Eye (tissue), 1 donor: ENCODE measurements around the gene ARL16.
A peak's percentile ranks its signal among the peaks of the same experiment; 100 is the strongest.

ENCODE experiments used
- DNase-seq: peaks from one replicate; pipeline ENCODE4 v3.0.0-alpha.2; 2015

Gene ARL16

DNA sequence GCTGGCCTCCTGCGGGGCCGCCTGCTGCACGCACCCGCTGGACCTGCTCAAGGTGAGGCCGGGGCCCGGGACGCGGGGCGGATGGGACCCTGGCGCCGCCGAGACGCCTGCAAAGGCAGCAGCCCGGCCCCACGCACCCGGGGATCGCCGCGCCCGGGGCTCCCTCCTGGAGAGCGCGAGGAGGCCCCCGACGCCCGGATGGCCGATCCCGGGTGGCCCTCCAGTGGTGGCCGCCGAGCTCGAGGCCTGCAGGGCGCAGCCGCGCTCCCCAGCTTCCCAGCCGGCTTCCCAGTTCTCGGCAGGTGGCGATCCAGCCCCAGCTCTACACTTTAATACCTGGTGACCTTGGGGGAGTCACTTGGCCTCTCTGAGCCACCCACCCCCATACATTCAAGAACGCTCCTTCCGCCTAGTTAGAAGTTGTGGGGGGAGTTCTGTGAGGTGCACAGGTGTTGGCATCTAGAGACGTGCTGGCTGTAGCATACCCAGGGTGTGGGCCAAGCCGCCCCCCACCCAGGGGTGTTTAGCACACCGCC lies 28.9 kb upstream of the ARL16 start:
- peak; percentile 51 for DNase-seq

DNA sequence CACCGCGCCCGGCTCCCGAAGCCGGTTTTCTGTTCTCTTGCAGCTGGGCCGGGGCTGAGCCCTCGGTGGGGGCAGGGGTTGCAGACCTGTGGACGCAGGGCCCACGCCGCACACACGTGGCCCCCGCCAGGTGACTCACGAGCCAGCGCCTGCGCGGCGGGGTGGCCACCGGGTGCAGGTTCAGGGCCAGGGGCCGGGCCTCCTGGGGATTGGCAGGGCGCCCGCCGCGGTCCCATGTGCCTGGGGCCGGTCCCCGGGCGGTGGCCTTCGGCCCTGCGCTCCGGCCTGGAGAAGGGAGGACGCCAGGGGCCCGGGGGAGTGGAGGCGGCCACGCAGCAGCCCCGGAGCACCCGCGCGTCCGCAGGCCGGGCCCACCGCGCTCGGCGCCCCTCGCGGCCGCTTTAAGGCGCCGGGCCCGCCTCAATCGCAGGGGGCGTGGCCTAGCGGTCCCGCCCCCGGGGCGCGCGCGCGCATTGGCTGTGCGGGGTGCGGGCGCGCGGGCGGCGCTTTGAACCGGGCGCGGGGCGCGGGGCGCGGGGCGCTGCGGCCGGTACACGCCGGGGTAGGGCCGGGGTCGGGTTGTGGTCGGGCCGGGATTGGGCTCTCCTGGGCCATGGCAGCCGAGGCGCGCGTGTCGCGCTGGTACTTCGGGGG lies 28.3 kb upstream of the ARL16 start, which contains the start of gene SLC25A10:
Gene SLC25A10, plus strand, starts transcription at position 471 of the 654 bp plus-strand sequence. Its CDS starts 143 bp downstream, at position 614.
- peak; percentile 90 for DNase-seq

DNA sequence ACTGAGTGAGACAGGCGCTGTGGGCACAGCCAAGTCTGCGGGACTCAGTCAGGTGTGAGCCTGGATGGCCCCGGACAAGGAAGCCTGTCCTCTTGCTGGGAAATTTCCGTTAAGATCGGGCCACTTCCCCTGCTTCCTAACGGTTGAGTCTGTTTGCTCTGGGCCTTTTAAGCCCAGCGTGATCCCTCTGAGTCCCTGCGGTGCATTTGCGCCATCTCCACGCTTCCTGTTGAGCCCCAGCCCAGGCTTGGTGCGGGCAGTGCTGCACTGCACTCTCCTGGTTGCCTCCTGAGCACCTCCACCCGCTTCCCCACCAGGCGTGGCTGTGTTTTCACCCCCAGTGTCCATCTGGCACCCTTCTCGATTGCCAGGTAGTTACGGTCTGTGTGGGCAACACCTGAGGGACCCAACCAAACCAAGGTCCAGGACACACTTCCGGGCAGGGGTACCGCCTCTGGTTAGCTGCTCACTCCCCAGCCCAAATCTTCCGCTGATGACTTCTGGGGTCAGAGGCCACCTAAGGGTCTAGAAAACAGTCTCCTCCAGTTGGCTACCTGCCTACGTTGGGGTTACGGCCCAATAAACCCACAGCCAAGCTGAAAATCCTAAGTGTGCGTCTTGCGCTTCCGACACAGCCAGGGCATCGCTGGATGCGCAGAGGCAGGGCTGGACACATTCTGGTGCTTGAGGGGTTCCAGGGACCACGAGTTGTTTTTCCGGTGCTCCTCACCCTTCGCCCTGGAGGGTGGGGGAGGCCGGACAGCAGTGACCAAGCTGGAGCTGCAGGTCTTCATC lies 27.1 kb upstream of the ARL16 start:
- peak; percentile 37 for DNase-seq

DNA sequence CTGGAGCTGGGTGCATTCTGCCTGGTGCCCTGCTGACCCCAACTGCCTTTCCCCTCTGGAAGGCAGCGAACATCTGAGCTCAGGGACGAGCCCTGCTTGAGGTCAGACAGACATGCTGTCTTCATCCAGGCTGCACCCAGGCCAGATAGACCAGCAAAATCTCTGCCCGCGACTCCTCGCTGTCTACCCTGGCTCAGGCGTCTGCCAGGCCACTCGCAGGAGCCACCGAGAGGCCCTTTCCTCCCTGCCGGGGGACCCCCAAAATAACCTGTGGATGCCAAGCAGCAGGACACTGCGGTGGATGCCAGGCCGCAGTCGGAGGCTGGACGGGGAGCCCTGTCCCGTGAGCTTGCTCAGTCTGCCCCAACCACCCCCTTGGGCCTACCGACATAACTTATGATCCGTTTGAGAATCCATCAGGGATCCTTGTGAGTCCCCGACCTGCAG lies 25.2 kb upstream of the ARL16 start:
- DNase-seq = no peak

DNA sequence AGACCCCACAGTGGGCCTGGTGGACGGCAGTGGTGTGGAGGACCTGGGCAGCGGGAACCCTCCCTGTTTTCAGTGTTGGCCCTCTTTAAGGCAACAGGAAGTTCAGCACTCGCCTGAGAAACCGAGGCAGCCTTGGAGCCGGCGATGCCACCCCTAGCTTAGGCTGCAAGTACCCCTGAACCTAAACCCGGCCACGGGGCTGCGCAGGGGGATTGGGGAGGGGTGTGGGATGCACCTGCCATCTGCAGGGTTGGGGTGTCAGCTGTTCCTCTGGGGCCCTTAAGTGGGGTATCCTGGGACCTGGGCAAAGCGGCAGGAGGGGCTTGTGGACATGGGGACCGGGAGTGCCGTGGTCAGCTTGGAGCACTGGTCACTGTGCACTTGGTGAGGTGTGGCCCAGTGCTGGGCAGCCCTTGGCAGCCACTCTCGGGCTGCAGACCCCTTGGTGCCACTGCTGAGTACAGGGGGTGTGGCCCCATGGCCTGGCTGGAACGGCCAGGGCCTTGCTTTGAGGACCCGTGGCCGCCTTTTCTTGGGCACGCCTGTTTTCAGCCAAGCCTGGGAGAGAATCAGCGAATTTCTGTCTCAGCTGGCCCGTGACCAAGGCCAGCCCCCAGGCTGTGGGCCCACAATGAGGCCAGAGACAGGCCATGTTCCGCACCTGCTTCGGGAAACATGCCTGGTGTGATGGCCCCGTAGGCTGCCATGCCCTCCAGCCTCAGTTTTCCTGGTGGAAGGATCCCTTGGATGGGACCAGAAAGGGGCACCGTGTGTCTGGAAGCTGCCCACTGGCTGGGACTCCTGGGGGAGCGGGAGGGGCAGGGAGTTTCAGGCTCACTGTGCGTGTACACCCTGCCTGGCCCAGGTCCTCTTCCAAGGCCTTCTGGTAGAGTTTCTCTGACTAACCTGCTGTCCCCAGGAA lies 24.4 kb upstream of the ARL16 start:
- no peak for DNase-seq

DNA sequence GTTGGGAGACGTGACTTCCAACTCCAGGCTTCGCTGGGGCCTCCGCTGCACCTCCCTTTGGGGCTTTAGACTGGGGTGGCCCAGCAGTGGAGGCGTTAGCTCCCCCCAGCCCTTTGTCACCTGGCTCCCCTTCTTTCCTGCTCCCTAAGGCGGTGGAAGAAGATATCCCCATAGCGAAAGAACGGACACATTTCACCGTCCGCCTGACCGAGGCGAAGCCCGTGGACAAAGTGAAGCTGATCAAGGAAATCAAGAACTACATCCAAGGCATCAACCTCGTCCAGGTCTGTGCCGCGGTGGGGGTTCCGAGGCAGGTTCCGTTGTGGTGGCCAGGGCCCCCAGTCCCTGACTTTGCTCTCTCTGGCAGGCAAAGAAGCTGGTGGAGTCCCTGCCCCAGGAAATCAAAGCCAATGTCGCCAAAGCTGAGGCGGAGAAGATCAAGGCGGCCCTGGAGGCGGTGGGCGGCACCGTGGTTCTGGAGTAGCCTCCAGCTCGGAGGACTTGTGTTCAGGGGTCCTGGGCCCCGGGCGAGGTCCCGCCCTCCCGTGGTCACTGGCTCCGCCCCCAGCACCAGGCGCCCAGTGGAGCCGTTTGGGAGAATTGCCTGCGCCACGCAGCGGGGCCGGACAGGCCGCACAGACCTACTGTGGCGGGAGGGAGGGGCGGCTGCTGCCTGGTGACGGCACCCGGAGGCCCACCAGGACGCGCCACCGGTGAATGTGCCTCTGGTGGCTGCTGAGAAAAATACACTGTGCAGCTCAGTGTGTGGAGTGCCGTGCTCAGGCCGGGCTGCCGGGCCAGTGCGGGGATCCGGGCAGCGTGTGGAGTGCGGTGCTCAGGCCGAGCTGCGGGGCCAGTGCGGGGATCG lies 23.4 kb upstream of the ARL16 start:
- no peak for DNase-seq

DNA sequence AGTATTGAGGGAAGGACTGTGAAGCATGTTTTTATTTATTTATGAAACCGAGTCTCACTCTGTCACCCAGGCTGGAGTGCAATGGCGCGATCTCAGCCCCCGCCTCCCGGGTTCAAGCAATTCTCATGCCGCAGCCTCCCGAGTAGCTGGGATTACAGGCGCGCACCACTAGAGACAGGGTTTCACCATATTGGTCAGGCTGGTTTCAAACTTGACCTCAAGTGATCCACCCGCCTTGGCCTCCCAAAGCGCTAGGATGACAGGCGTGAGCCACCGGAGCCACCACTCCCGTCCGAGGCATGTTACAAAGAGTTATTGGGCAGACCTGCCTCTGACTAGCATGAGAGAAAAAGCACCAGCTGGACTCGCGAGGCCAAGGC lies 22.6 kb upstream of the ARL16 start:
- no peak for DNase-seq

DNA sequence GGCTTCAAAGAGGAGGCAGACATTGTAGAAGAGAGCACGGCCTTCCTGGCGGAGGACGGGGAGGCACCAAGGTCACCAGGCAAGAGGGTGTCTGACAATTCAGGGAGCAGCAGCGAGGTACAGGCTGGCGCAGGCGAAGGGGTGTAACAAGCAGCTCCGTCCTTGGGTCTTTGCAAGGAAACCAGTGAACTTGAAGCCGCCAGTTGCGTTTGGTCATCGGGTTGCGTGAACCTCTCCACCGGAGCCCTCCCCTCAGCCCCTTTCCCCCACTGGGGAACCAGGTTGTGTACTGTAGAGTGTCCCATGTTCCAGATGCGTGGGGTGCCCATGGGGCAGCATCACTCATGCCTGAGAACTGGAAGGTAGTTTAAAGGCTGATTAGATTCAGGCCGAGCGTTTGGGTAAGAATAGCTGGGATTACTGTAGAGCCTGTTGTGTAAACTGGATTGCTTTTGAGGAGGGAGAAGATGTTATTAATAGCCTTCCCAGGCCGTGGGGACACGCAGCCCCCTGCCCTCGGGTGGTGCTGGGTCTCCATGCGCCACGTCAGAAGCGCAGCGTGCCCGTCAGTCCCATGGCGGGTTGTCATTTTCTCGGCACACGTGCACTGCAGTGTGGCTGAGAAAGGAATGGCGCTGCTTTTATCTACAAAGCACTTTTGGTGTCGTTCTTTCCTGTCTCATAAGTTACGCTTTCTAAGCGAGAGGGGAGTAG lies 22.1 kb upstream of the ARL16 start:
- no peak for DNase-seq

DNA sequence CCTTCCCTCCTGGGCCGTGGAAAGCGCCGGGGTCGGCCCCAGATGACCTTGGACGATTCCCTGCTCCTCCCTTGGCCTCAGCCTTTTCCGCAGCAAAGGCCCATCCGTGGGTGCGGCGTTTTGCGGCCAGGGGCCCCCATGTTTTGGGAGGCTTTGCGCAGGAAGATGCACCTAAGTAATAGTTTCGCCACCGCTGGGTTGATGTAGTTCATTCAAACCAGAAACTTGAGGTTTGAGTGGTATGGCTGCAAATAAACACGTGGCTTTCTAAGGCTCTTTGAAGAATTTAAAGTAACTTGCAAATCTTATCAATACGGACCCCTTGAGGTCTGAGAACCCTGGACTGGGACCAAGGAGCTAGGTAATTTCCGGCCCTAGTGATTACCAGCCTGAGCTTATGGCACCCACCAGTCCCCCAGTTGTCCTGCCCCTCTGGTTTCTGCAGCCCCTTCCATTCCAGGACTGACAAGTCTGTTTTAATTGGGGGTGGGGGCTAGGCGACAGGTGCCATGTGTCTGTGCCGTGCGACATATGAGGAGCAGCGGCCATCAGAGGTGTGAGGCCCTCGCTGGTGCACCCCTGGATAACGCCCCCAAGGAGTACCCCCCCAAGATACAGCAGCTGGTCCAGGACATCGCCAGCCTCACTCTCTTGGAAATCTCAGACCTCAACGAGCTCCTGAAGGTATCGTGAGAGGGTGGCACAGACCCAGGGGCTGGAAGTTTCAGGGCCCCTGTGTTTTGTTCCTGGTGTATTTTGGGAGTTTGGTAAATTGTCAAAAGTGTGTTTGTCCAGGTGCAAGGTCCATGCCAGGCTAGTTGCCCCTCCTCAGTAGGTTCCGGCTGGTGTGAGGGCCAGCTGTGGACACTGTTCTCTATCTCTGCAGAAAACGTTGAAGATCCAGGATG lies 20.4 kb upstream of the ARL16 start:
- no peak for DNase-seq

DNA sequence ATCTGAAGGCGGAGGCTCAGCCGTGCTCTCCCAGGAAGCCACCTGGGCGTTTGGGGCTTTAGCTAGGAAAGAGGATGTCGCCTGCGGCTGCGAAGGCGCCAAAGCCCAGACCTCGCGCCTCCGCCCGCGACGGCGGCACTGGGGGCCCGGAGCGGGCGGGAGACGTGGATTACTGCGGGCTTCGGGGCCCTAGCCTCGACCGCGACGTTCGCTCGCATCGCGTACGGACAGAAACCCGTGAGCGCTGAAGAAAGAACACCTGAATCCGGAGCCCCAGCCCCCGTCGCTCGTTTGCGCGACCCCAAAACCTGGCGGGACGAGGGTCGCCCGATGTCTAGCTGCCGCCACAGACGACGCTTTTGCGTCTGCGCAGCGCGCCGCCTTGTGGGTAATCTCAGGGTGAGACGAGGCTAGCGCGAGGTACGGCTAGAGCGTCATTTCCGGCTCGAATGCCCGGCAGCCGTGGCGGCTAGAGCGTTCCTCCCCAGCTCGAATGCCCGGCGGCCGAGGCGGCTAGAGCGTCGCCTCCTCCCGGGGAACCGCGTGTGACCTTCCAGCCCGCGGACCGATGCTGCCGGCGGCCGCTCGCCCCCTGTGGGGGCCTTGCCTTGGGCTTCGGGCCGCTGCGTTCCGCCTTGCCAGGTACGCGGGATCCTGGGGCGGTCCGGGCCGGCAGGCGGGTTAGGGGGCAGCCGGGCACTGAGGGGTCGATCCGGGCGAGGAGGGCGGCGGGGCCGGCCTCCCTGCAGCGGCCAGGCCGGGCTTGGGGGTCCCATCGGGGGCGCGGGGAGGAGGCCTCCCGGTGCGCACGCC lies 19.5 kb upstream of the ARL16 start, which contains the start of gene MRPL12:
Gene MRPL12, plus strand, starts transcription at position 434 of the 813 bp plus-strand sequence. Its CDS starts 135 bp downstream, at position 569.
- peak; percentile 97 for DNase-seq

DNA sequence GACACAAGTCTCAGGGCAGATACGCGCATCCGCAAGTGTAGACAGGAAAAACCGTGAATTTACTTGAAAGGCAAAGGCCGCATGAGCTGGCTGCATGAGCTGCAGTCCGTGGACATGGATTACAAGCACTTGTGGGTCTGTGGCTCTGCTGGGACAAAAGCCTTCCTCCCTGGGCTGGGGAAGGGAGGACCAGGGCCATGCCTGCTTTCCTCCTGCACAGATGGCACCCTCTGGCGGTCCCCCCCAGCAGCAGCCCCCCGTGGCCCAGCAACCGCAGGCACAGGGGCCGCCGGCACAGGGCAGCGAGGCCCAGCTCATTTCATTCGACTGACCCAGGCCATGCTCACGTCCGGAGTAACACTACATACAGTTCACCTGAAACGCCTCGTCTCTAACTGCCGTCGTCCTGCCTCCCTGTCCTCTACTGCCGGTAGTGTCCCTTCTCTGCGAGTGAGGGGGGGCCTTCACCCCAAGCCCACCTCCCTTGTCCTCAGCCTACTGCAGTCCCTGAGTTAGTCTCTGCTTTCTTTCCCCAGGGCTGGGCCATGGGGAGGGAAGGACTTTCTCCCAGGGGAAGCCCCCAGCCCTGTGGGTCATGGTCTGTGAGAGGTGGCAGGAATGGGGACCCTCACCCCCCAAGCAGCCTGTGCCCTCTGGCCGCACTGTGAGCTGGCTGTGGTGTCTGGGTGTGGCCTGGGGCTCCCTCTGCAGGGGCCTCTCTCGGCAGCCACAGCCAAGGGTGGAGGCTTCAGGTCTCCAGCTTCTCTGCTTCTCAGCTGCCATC lies 17.9 kb upstream of the ARL16 start:
- no peak for DNase-seq

DNA sequence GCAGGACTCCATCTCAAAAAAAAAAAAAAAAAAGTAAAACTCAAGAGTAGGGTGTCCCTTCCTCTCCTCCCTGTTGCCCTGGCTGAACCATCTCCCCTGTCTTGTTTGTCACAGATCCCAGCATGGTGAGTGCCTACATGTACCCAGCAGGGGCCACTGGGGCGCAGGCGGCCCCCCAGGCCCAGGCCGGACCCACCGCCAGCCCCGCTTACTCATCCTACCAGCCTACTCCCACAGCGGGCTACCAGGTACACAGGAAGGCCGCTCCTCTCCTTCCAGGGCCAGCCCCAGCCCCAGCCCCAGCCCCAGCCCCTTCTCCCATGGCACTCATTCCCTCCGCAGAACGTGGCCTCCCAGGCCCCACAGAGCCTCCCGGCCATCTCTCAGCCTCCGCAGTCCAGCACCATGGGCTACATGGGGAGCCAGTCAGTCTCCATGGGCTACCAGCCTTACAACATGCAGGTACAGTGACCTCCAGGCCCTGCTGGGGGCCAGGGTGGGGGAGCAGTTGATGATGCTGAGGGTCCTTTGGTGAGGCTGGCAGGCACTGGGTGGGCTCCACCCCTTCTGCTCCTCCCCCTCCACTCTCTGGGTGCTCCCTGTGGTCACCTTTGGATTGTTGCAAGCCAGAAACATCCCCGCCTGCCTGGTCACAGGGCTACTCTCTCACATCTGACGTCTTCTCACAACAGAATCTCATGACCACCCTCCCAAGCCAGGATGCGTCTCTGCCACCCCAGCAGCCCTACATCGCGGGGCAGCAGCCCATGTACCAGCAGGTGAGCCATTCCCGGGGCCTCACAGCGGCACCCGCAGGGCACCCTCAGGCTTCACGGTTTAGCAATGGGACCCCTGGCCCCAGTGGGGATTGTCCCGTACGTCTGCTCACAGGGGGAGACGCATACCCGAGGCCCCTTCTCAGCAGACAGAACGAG lies 17.0 kb upstream of the ARL16 start:
- DNase-seq = no peak

DNA sequence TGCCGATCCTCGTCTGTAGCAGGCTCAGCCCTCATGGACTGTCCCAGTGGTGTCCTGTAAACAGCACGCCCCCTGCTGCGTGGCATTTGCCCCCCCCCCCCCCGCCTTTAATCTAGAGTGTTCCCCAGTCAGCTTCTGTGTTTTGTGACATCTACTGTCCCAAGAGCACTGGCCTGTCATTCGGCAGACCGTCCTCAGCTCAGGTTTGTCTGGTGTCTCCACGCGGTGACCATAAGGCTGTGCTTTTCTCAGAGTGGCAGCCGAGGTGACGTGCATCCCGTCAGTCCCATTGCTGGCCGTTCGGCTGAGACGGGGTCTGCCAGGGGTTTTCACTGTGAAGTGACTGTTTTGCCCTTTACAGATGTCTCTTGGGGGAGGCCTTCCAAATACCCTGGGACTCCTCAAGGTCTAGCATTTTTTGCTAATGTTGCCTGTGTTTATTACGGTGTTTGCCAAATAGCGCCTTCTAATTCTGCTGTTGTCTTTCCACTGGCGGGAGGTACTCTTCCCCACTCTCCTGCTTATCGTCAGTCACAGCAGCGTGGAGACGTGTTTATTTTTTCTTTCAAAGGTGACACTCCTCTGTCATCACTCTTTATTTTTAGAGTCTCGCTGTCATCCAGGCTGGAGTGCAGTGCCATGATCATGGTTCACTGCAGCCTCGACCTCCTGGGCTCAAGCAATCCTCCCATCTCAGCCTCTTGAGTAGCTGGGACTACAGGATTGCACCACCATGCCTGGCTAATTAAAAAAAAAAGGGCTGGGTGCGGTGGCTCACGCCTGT lies 13.9 kb upstream of the ARL16 start:
- no peak for DNase-seq

DNA sequence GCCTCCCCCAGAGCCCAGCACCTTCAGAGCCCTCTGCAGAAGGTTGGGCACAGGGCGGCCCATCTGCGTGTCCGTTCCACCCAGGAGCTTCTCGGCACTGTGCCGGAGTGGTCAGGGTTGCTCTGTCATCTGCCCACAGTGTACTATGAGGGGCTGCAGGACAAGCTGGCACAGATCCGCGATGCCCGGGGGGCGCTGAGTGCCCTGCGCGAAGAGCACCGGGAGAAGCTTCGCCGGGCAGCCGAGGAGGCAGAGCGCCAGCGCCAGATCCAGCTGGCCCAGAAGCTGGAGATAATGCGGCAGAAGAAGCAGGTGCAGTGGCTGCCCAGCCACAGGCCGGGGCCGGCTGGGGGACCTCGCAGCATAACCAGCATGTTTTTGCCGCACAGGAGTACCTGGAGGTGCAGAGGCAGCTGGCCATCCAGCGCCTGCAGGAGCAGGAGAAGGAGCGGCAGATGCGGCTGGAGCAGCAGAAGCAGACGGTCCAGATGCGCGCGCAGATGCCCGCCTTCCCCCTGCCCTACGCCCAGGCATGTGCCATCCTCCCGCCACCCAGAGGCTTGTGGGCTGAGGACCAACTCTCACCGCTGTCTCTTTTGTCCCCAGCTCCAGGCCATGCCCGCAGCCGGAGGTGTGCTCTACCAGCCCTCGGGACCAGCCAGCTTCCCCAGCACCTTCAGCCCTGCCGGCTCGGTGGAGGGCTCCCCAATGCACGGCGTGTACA lies 12.8 kb upstream of the ARL16 start:
- DNase-seq = no peak

DNA sequence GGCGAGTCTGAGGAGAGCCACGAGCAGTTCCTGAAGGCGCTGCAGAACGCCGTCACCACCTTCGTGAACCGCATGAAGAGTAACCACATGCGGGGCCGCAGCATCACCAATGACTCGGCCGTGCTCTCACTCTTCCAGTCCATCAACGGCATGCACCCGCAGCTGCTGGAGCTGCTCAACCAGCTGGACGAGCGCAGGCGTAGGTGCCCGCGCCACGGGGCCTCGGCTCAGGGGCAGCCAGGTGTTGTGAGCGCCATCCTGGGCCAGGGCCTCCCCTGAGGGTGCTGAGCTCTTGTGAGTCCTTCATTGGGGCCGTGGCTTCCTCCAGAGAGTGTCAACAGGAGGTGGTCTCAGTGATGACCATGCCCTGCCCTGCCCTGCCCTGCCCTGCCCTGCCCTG lies 12.2 kb upstream of the ARL16 start:
- DNase-seq = no peak

DNA sequence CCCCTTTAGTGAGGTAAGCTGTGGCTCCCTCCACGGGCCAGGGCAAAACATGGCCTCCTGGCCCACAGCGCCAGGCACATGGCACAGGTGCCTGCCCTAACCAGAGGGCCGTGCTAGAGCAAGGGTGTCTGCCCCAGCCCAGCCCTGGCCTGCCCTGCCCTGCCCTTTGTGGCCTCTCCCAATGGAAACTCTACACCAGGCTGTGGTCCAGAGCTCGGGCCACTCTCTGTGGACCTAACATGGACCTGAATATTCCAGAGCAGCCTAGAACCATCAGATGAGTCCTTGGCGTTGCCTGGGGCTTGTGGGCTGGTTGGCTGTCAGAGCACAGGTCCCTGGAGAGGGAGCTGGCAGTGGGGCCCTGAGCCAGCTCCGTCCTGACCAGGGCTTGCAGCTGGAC lies 11.6 kb upstream of the ARL16 start:
- no peak for DNase-seq
